IPS-18c (cell line): ENCODE data around the gene SIX3.

Experiments used
- H3K4me3 ChIP-seq: 2 replicates; pipeline ENCODE4 v1.7.0; 2013; ENCODE audit warnings: low read depth, mild to moderate bottlenecking, low read length, moderate library complexity; ENCODE audit not compliant: insufficient read depth
- H3K9me3 ChIP-seq: one replicate; pipeline ENCODE4 v1.6.1; 2013; ENCODE audit warnings: mild to moderate bottlenecking, low read length, moderate library complexity; ENCODE audit not compliant: control insufficient read depth, insufficient read depth

Gene SIX3

DNA sequence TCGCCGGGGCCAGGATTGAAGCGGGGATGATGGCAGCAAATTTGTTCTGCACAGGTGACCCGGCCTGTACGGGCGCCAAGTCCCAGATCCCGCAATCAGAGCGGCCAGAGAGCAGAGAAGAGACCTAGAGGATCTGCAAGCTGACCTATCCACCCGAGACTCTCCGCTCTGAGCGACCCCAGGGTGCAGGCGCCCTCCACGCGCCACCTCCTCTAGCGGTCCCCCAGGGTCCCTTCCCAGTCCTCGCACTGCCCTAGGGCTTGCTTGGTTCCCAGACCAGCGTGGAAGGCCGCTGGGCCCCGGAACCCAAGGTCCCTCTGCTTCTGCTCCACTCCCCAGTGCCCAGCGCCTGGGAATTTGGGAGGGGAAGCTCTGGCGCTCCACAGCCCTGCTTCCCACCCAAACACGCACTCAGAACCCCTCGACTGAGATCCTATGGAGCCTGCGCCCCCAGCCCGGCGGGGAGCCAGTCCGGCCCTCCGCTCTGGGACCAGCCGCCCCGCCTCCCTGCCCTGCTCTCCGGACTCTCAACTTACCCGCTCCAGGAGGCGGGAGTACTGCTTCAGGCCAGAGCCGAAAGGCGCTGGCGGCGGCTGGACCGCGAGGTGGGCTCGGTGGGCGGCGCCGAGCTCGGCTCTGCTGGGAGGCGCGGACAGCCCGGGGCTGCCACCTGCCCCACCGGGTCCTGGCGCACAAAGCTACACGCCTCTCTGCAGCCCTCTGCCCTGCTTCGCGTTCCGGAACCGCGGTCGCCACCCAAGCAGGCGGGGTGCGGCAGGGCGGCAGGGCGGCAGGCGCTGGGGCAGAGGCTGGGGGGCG, 3.0 kb upstream of the SIX3 start:
- H3K9me3 ChIP-seq, result peaks cover 3% of the 10 kb centered on the region
- peak overlapping the region; percentile 51 for H3K4me3 ChIP-seq

DNA sequence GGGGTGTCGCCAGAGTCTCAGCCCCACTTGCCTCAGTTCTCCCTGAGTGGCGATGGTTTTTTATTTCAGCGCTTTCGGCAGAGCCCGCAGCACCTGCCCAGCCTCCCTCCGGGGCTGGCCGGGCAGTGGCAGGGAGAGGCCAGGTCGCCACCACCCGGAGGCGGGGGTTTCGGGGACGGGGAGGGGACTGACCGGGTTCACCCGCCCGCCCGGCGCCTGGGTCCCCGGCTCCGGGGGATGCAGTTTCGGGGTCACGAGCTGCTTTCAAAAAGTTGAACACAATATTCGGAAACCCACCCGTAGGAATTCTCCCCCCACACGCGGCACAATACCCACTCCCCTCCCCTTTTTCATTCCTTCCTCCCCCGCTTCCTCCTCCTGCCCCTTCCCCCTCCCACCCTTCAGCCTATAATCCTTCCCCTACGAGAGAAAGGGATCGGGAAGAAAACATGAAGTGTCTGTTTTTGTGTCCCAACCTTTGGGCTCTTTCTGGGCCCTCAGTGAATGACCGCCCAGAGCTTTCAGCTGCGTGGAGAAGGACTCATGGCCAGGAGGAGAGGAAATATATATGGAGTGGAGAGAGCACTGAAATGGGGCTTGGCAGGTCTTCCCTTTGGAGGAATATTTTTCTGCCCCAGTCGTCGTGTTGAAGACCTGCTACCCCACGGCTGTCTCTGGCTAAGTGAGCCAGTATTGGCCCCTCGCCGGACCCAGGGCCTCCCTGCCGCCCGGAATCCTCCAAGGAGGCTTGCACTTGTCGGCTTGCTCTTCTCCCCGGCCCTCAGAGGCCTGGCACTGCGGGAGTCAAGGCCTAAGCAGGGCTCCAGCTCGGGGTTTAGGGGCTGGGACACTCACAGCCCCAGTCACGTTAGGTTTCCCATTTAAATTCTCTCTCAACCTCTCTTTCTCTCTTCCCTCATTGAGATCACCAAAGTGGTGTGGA, 2.1 kb upstream of the SIX3 start:
- H3K4me3 ChIP-seq, result peak overlapping the region; percentile 51
- no peaks in the 10 kb centered on the region for H3K9me3 ChIP-seq

DNA sequence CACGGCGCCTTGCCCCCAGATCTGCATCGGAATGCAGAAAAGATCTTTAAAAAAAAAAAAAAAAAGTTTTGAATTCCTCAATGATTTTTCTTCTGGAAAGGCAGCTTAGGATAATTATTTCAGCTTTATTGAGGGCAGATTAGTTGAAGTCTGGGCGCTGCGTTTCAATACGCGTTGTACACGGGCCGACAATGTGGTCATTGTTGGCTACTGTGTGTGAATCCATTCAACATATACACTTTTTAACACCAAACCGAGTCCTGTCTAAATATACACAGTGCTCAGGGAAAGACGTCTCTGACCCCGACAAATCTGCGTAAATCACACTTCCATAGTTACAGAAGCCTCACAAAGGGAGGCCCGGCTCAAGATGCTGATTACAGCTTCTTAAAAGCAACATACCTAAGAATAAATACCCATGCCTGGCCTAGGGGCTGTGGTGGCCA, 1.4 kb upstream of the SIX3 start:
- Histone ChIP-seq H3K4me3 (no peak overlapping the region), H3K9me3 (no peaks in the 10 kb centered on the region)

DNA sequence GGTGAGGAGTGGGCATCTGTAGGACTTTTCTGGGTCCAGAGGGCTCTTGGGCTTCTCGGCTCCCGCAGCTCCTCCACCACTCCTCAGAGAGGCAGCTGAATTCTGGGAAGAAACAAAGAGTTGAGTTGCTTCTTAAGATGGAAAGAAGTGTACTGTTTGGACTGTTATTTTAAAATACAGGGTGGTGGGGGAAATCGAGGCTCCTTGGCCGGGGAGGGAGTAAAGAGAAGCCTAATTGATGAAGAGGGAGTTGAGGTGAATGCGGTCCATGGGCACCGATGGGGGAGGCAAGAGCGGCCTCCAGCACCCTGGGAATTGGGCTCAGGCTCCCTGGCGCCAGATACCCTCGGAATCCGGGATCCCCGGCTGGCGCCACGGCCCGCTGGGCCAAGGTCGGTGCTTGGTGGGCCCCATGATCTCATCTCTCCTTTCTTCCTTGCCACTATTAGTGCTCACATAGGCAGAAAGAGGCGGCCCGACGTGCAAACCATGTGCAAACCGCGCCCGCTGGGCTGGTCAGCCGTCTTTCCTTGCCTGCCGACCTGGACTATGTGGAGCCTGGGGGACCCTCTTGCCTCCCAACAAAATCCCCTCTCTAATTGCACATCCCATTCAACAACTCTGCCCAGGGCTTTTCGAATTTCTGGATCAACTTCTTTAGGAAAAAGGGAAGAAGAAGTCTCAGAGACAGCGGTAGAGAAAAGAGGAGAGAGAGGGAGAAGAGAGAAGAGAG, 604 bp upstream of the SIX3 start:
- H3K9me3 ChIP-seq, result no peaks in the 10 kb centered on the region
- no peak overlapping the region for H3K4me3 ChIP-seq

DNA sequence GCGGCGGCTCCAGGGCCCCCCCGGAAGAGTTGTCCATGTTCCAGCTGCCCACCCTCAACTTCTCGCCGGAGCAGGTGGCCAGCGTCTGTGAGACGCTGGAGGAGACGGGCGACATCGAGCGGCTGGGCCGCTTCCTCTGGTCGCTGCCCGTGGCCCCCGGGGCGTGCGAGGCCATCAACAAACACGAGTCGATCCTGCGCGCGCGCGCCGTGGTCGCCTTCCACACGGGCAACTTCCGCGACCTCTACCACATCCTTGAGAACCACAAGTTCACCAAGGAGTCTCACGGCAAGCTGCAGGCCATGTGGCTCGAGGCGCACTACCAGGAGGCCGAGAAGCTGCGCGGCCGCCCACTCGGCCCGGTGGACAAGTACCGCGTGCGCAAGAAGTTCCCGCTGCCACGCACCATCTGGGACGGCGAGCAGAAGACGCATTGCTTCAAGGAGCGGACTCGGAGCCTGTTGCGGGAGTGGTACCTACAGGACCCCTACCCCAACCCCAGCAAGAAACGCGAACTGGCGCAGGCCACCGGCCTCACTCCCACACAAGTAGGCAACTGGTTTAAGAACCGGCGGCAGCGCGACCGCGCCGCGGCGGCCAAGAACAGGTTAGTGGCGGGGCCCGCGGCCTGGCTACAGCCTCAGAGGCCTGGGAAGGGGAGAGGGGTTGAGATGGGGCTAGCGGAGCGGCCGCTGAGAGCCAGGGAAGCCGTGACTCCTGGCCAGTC, 965 bp downstream of the SIX3 start:
- Histone ChIP-seq H3K4me3 (peak overlapping the region; percentile 0; the same call in 1 of the 2 replicates), H3K9me3 (no peaks in the 10 kb centered on the region)

DNA sequence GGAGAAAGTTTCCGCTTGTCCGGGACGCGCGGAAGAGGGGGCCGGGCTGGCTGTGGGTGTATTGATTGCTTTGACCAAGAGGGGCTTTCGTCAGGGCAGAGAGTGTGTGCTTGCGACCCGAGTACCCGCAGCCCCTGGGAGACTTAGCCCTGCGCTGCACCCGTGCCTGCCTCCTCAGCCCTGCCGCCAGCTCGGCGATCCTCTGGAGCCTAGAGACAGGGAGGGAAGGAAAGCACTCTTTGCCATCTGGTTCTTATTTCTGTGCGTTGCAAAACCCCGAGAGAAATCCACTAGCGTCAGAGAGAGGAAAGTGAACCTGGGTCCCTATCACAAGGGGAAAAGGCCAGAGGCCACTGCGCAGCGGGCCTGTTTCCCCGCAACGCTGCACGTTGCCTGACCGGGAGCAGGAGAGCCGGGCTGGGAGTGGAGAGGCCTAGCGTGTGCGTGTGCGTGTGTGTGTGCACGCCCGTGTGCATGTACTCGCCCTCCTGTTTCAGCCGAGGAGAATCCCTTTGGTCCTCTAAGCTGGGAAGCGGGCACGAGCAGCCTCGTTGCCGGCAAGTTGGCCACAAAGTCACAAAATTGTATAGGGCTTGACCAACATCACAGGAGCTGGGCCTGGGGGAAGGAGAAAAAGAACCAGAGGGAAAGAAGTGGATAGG, 1.7 kb downstream of the SIX3 start:
- Histone ChIP-seq H3K9me3 (no peaks in the 10 kb centered on the region), H3K4me3 (peak overlapping the region; percentile 0; the same call in 1 of the 2 replicates)

DNA sequence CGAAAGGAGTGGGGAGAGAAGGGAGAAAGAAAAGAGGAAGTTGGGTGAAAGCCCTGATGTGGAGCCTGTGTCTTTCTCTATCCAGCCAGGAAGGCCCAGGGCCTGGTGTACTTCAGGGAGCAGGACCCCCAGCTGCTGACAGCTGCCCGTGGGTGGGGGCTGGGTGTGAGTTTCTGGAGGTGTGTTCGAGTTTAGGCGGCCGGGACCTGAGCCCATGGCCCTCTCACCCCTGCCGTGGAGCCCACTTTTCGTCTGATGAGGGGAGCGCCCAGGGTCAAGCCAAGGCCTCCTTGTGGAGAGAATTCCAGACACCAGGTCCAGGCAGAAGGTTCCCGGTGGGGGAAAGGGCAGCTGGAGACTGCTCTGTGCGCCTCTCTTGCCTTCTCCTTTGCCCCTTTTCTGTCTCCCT, 2.2 kb downstream of the SIX3 start:
- H3K4me3 ChIP-seq, result no peak overlapping the region

DNA sequence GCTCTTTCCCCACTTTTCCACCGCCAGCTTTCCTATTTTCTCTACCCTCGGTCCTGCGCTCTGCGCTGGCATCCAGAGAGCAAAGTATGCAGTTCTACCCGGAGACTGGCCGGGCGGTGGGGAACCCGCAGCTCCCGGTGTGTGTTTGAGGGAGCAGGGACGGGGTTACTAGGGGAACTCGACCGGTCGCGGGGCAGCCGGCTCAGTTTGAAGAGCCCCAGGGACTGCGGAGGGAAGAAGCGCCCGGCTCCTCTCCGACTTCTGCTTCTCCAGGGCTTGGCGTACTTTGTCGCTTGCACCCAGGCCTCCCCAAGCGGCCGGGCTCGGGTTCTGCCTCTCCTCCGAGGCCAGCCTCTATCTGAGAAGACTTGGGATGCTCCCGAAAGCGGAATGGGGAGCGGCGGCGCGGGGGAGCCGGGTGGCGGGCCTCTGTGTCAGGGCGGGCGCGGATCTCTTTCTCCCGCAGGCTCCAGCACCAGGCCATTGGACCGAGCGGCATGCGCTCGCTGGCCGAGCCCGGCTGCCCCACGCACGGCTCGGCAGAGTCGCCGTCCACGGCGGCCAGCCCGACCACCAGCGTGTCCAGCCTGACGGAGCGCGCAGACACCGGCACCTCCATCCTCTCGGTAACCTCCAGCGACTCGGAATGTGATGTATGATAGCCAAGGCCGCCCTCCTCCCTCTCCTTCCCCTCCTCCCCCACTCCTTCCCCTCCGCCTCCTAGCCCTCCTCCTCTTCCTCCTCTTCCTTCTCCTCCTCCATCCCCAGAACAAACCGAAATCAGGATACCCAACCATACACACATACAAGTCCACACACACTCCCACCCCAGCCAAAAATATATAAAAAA, 2.8 kb downstream of the SIX3 start:
- peak overlapping the region; percentile 51 for H3K4me3 ChIP-seq
- peaks cover 2% of the 10 kb centered on the region for H3K9me3 ChIP-seq

More for the DNA sequence above, 2.2 kb downstream of the SIX3 start:
- H3K9me3 ChIP-seq, result no peaks in the 10 kb centered on the region

DNA sequence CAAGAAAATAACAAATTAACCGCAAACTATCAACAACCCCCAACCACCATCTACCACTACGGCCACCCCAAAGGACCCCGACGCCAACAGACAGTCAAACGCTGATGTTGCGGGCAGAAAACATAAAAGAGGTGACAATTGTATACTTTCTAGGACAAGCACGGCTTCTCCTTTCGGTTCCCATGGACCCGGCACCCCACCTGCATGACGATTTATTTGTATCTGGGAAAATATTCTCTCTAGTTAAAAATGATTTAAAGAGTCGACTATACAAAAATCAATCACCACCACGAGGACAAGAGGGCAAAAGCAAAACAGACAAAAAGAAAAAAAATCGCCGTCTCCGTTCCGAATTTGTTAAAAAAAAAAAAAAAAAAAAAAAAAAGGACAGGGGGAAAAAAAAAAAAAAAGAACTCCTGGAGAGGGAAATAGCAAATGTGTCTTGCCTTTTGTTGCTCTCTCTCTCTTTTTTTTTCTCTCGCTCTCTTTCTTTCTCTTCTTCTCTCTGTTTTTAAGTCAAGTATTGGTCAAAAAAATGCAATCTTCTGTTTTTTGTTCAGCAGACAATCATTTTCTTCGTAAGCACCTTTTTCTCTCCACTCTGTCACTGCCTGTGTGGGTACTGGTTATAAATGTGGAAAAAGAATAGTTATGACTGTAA, 3.6 kb downstream of the SIX3 start:
- peak overlapping the region; percentile 51 for H3K4me3 ChIP-seq

DNA sequence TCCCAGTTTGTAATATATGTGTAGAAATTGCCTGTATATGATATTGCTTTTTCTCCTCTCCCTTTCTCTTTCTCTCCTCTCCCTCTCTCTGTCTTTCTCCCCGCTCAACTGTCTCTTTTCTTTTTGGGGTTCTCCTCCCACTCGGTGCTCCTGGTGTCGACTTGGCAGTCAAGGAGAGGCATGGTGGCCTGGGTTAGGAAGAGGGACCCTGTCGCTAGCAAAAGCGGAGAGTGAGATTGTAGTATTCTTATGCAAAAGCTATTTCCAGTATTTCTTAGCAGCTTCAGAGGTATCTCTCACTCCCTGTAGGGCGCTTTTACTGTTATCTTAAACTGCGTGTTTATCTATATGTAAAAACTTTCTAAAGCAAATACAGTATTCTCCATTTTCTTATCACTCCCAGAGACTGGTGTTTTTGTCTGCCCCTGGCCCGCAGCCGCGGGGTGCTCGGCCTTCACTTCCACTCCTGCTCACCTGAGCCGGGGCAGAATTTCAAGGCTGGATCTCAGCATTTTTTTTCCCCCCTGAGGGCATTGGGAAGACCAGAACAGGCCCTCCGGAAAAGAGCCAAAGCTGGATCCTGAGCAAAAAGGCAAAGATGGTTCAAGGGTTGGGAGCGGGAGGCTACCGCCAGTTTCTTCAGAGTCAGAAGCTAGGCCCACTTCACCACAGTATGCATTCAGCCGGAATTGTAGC, 4.3 kb downstream of the SIX3 start:
- Histone ChIP-seq H3K4me3 (no peak overlapping the region), H3K9me3 (peaks cover 2% of the 10 kb centered on the region)

More for the DNA sequence above, 3.6 kb downstream of the SIX3 start:
- H3K9me3 ChIP-seq, result peaks cover 2% of the 10 kb centered on the region

DNA sequence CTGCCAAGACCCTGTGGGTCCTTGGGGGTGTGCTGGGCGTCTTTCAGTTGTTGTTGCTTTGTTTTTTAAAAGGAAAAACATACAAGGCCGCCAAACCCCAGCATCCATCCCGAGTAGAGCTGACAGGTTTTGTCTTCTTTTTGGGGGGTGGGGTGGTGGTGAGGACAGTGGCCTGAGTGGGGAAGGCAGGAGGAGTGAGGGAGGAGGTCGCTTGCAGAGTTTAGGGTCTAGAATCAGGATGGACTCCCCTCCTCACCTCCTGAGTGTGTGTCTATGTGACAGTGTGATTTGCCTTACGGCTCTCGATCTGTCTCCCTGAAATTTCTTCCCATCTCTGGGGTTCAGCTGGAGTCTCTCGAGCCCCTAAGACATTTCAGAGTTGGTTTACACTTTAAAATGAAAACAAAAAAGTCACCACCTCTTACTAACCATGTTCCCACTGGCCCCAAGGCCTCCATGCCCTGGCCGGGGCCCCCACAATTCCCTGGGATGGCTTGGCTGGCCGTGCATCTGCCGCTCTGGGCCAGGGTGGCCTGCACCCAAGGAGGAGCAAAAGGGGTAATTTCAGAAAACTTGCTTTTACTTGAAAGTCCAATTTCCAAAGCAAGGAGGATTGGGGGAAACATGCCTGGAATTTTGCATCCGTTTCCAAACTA, 5.0 kb downstream of the SIX3 start:
- Histone ChIP-seq H3K9me3 (peaks cover 2% of the 10 kb centered on the region), H3K4me3 (no peak overlapping the region)

DNA sequence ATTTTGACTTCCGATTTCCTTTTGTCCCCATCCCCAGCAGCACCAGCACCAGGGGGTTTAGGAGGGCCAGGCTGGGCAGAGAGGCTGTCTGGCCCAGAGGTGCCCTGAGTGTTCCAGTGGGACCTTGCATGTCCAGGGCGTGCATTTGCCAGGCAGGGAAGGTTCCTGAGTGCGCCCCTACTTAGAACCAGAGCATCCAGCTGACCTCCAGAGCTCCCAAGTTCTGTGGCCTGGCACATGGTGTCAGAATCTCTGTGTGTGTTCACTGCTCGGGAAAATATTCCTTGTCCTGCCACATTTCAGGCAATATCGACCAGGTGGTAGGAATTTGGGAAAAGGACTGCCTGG, 5.5 kb downstream of the SIX3 start:
- peaks cover 2% of the 10 kb centered on the region for H3K9me3 ChIP-seq
- no peak overlapping the region for H3K4me3 ChIP-seq

DNA sequence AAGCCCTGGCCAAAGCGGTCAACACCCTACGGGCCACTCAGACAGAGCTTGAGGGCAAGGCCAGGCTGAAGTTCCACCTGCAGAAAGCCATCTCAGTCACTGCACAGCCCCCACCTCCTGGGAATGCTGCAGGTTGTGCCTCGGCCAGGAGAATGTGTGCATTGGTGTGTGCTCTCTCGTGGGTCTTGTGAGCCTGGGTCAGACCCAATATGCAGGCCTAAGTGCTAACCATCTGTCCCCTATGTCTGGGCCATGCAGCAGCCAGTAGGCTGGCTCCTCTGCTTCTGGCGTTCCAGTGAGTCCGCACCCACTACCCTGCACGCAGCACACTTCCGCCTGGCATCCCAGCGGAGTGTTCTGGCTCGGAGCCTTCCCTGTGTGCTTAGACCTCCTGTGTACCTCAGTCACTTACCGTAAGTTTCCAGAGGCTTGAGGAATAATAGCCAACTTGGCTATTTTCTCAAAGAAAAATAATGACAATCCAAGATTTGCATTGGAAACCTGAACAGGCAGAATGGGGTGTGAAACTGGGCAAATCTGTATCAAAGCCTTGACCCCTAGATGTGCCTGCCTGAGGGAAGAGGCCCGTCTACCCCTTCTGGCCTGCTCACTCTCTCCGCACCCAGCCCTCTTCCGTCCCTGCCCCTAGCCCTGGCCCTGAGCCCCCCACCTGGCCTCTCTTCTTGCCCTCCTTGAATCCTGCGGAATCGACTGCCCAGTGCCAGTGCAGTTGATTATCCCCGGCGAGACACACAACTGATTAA, 7.2 kb downstream of the SIX3 start:
- H3K9me3 ChIP-seq, result peaks cover 4% of the 10 kb centered on the region
- no peak overlapping the region for H3K4me3 ChIP-seq
